Neuronal stem cell (in vitro differentiated cells): Measurements from ENCODE around the gene MED12L.

Source experiments
- DNase-seq: peaks from one replicate; pipeline ENCODE4 v3.0.0-alpha.2; 2013; ENCODE audit warnings: low spot score
- H2AFZ ChIP-seq: one replicate; pipeline ENCODE4 v1.6.1; 2013; ENCODE audit warnings: mild to moderate bottlenecking, low read length, inconsistent platforms
- H2AK5ac ChIP-seq: 2 replicates; pipeline ENCODE4 v1.6.1; 2013; ENCODE audit warnings: low read depth, mild to moderate bottlenecking, inconsistent platforms, low read length, moderate library complexity, mixed read lengths
- H2BK120ac ChIP-seq: 2 replicates; pipeline ENCODE4 v1.6.1; 2013; ENCODE audit warnings: low read depth, mild to moderate bottlenecking, inconsistent platforms, low read length, moderate library complexity, mixed read lengths
- H2BK12ac ChIP-seq: one replicate; pipeline ENCODE4 v1.6.1; 2013; ENCODE audit warnings: low read length, inconsistent platforms
- H2BK15ac ChIP-seq: 2 replicates; pipeline ENCODE4 v1.6.1; 2013; ENCODE audit warnings: mild to moderate bottlenecking, low read length, inconsistent platforms, mixed read lengths
- H2BK5ac ChIP-seq: one replicate; pipeline ENCODE4 v1.6.1; 2013; ENCODE audit warnings: inconsistent platforms, mild to moderate bottlenecking, low read length, moderate library complexity
- H3K14ac ChIP-seq: one replicate; pipeline ENCODE4 v1.6.1; 2013; ENCODE audit warnings: low read length, inconsistent platforms
- H3K18ac ChIP-seq: 2 replicates; pipeline ENCODE4 v1.6.1; 2013; ENCODE audit warnings: low read length, inconsistent platforms
- H3K23ac ChIP-seq: 2 replicates; pipeline ENCODE4 v1.6.1; 2013; ENCODE audit warnings: low read depth, mild to moderate bottlenecking, mixed read lengths, low read length, inconsistent platforms; ENCODE audit not compliant: poor library complexity
- H3K27ac ChIP-seq: replicated peaks from 3 replicates; pipeline ENCODE4 v1.5.1; 2013; ENCODE audit warnings: low read length, inconsistent platforms
- H3K27me3 ChIP-seq, 3 experiments: 2 replicates each; pipeline ENCODE4 v1.6.1; 2013; ENCODE audit warnings: low read length in 3 of 3, mild to moderate bottlenecking in 2 of 3, inconsistent platforms in 1 of 3, low read depth in 1 of 3, mixed read lengths in 1 of 3, moderate library complexity in 1 of 3; ENCODE audit not compliant: control insufficient read depth in 3 of 3, insufficient read depth in 3 of 3
- H3K36me3 ChIP-seq, 2 donors: replicated peaks in 1 of 2; 2 replicates each; pipeline ENCODE4 v1.6.1; 2013; ENCODE audit warnings: low read length in 2 of 2; ENCODE audit not compliant: control insufficient read depth in 2 of 2, insufficient read depth in 2 of 2
- H3K4ac ChIP-seq: 2 replicates; pipeline ENCODE4 v1.6.1; 2013; ENCODE audit warnings: inconsistent platforms, mild to moderate bottlenecking, low read length, moderate library complexity
- H3K4me1 ChIP-seq, 2 donors: 1 replicate in 1 of 2; 2 replicates in 1 of 2; pipeline ENCODE4 v1.6.1; 2013; ENCODE audit warnings: low read length in 2 of 2, low read depth in 1 of 2; ENCODE audit not compliant: control insufficient read depth in 2 of 2, insufficient read depth in 1 of 2
- H3K4me2 ChIP-seq: one replicate; pipeline ENCODE4 v1.6.1; 2013; ENCODE audit warnings: mild to moderate bottlenecking, low read length, inconsistent platforms; ENCODE audit not compliant: insufficient read depth, poor library complexity, severe bottlenecking
- H3K4me3 ChIP-seq, 2 donors: 2 replicates each; pipeline ENCODE4 v1.5.1; 2013; ENCODE audit warnings: low read length in 2 of 2, mild to moderate bottlenecking in 2 of 2, inconsistent platforms in 1 of 2, moderate library complexity in 1 of 2
- H3K79me1 ChIP-seq: one replicate; pipeline ENCODE4 v1.6.1; 2013; ENCODE audit warnings: low read depth, mild to moderate bottlenecking, inconsistent platforms, low read length, moderate library complexity
- H3K9ac ChIP-seq: one replicate; pipeline ENCODE4 v1.6.1; 2013; ENCODE audit warnings: mild to moderate bottlenecking, low read depth, low read length, inconsistent platforms; ENCODE audit not compliant: poor library complexity
- H3K9me3 ChIP-seq, 2 donors: replicated peaks in 1 of 2; 2 replicates each; pipeline versions ENCODE3 to v1.6.1; 2013; ENCODE audit warnings: low read length in 2 of 2, mild to moderate bottlenecking in 2 of 2, inconsistent platforms in 1 of 2, low read depth in 1 of 2, mixed read lengths in 1 of 2, moderate library complexity in 1 of 2; ENCODE audit not compliant: control insufficient read depth in 2 of 2, insufficient read depth in 1 of 2
- H4K8ac ChIP-seq: one replicate; pipeline ENCODE4 v1.6.1; 2013; ENCODE audit warnings: low read depth, mild to moderate bottlenecking, inconsistent platforms, low read length, moderate library complexity
- H4K91ac ChIP-seq: one replicate; pipeline ENCODE4 v1.6.1; 2013; ENCODE audit warnings: low read length, low read depth, mild to moderate bottlenecking, inconsistent platforms; ENCODE audit not compliant: poor library complexity
- WGBS, 2 donors: extraction: QIAGEN DNeasy Blood & Tissue Kit; methylation state at CpG; one replicate each; pipeline ENCODE4 v1.1.7; 2013; ENCODE audit warnings: missing lambda C conversion rate in 2 of 2, mixed read lengths in 1 of 2; ENCODE audit not compliant: insufficient read length in 2 of 2, insufficient replicate concordance in 1 of 2; ENCODE audit errors: extremely low coverage in 2 of 2; 5-methylcytosine and 5-hydroxymethylcytosine counted together

The MED12L gene

GRCh38 chr3:151312972-151313371 lies 227.5 kb downstream of the MED12L start:
- H2AK5ac ChIP-seq: no peak overlapping the region
- no peak overlapping the region for H3K4ac ChIP-seq
- no peaks in the 10 kb centered on the region for H3K79me1 ChIP-seq
- H2BK5ac ChIP-seq: no peak overlapping the region
- no peak overlapping the region for H2AFZ ChIP-seq
- no peak overlapping the region for H3K9ac ChIP-seq
- no peak overlapping the region for H4K8ac ChIP-seq
- H3K4me2 ChIP-seq: no peak overlapping the region
- H4K91ac ChIP-seq: no peak overlapping the region
- no peaks in the 10 kb centered on the region for H3K9me3 ChIP-seq
- H2BK12ac ChIP-seq: no peak overlapping the region
- no peak for DNase-seq
- no peak overlapping the region for H3K23ac ChIP-seq
- no peak overlapping the region for H3K14ac ChIP-seq
- WGBS, 2 donors: no CpG with 5 or more reads among the region's 3 CpGs
- no peaks in the 10 kb centered on the region for H3K4me1 ChIP-seq
- no peaks in the 10 kb centered on the region for H3K27me3 ChIP-seq
- H3K18ac ChIP-seq: no peak overlapping the region
- H2BK120ac ChIP-seq: no peak overlapping the region
- no peaks in the 10 kb centered on the region for H3K36me3 ChIP-seq
- no peak overlapping the region for H2BK15ac ChIP-seq
- no peak overlapping the region for H3K4me3 ChIP-seq
- no peak overlapping the region for H3K27ac ChIP-seq

GRCh38 chr3:151314137-151314536 lies 228.7 kb downstream of the MED12L start:
- Histone ChIP-seq H4K91ac (no peak overlapping the region), H4K8ac (no peak overlapping the region), H3K79me1 (no peaks in the 10 kb centered on the region), H3K23ac (no peak overlapping the region), H3K4me2 (no peak overlapping the region), H3K14ac (no peak overlapping the region), H3K36me3 (no peaks in the 10 kb centered on the region), H3K4me3 (no peak overlapping the region), H2BK12ac (no peak overlapping the region), H2BK5ac (no peak overlapping the region), H2AFZ (no peak overlapping the region), H2BK15ac (no peak overlapping the region), H3K27me3 (no peaks in the 10 kb centered on the region), H3K4ac (no peak overlapping the region), H3K9me3 (no peaks in the 10 kb centered on the region), H3K27ac (no peak overlapping the region), H3K18ac (no peak overlapping the region), H3K9ac (no peak overlapping the region), H2BK120ac (no peak overlapping the region), H3K4me1 (no peaks in the 10 kb centered on the region), H2AK5ac (no peak overlapping the region)
- no peak for DNase-seq
- no CpG with 5 or more reads among the region's 2 CpGs for WGBS, 2 donors

DNA sequence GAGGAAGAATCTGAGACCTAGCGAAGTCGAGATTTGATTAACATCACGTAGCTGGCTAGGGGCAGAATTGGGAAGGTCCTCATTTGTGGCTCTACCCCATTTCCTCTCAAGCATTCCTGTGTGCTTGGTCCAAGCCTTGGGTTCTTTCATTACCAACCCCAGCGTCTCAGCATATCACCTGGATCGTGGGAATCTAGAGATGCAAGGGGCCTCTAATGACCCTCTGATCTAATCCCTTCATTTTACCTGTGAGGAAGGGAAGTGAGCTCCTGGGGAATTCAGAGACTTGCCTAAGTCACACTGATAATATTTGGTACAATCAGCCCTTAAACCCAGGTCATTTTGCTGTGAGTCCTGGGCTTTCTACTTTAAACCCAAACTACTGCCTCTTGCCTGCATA lies 229.1 kb downstream of the MED12L start:
- Histone ChIP-seq H3K79me1 (no peaks in the 10 kb centered on the region), H2BK5ac (no peak overlapping the region), H2AK5ac (no peak overlapping the region), H3K23ac (no peak overlapping the region), H3K14ac (no peak overlapping the region), H3K9ac (no peak overlapping the region), H3K4me1 (no peaks in the 10 kb centered on the region), H3K27ac (no peak overlapping the region), H3K4ac (no peak overlapping the region), H3K4me3 (no peak overlapping the region), H3K18ac (no peak overlapping the region), H2AFZ (no peak overlapping the region), H3K36me3 (no peaks in the 10 kb centered on the region), H3K9me3 (no peaks in the 10 kb centered on the region), H2BK15ac (no peak overlapping the region), H3K27me3 (no peaks in the 10 kb centered on the region), H2BK12ac (no peak overlapping the region), H3K4me2 (no peak overlapping the region), H2BK120ac (no peak overlapping the region), H4K91ac (no peak overlapping the region), H4K8ac (no peak overlapping the region)
- no peak for DNase-seq
- no CpG with 5 or more reads among the region's 5 CpGs for WGBS, 2 donors

DNA sequence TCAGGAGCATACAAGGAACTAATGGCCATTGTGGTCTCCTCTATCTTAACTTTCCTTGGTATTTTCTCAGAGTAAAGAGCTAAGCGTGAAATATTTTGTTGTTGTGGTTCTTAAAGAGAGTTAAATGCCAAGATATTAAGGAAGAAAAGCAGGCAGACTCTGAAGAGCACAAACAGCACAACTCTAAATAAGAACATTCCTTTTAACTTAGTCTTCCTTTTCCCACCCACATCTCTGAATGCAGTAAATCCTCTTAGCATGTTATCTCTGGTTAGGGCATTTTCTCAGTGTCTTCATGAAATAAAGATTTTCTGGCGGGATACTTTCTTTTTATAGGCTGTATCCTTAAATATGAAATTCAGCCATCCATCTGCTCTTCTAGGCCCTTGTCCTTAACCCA lies 229.7 kb downstream of the MED12L start:
- H4K8ac ChIP-seq: no peak overlapping the region
- H2BK15ac ChIP-seq: no peak overlapping the region
- no CpG with 5 or more reads among the region's 2 CpGs for WGBS, 2 donors
- DNase-seq: no peak
- H3K23ac ChIP-seq: no peak overlapping the region
- no peak overlapping the region for H3K14ac ChIP-seq
- no peak overlapping the region for H3K18ac ChIP-seq
- no peak overlapping the region for H2BK5ac ChIP-seq
- no peak overlapping the region for H3K9ac ChIP-seq
- H3K27me3 ChIP-seq: no peaks in the 10 kb centered on the region
- no peak overlapping the region for H2AFZ ChIP-seq
- no peak overlapping the region for H4K91ac ChIP-seq
- no peak overlapping the region for H2BK12ac ChIP-seq
- no peaks in the 10 kb centered on the region for H3K9me3 ChIP-seq
- H3K4me1 ChIP-seq: no peaks in the 10 kb centered on the region
- H2BK120ac ChIP-seq: no peak overlapping the region
- no peak overlapping the region for H3K4ac ChIP-seq
- H3K4me2 ChIP-seq: no peak overlapping the region
- H2AK5ac ChIP-seq: no peak overlapping the region
- no peak overlapping the region for H3K4me3 ChIP-seq
- no peaks in the 10 kb centered on the region for H3K79me1 ChIP-seq
- H3K36me3 ChIP-seq: no peaks in the 10 kb centered on the region
- no peak overlapping the region for H3K27ac ChIP-seq
